ENCODE data around the gene C10orf120. TPM values are rescaled to one million over a fixed set of nuclear protein-coding genes. Genes with fewer than 3 reads are reported as not detected.

C10orf120 gene
- total RNA-seq, 4 donors from 2014 or later = not detected

- Histone ChIP-seq H3K36me3 (no peaks in the 10 kb centered on the region), H3K27me3 (no peaks in the 10 kb centered on the region), H3K4me3 (no peak overlapping the region), H3K4me1 (no peaks in the 10 kb centered on the region), H3K27ac (no peak overlapping the region), H3K9me3 (no peaks in the 10 kb centered on the region)
- DNase-seq = no peak
- TF ChIP-seq CTCF (IDR thresholded peaks at IDR 0.05) = no peak
- TF ChIP-seq POLR2A (IDR thresholded peaks at IDR 0.05) = no peak
- intact Hi-C loops (cut with DNase I; ENCODE audit: low total_unique reads) = no loop called here
These were observed 38.4 kb upstream of the C10orf120 start for GRCh38 chr10:122738031-122738430.

- no peak for TF ChIP-seq CTCF (IDR thresholded peaks at IDR 0.05)
- no peak for TF ChIP-seq POLR2A (IDR thresholded peaks at IDR 0.05)
- Histone ChIP-seq H3K9me3 (no peaks in the 10 kb centered on the region), H3K4me3 (no peak overlapping the region), H3K27me3 (no peaks in the 10 kb centered on the region), H3K4me1 (no peaks in the 10 kb centered on the region), H3K36me3 (no peaks in the 10 kb centered on the region), H3K27ac (no peak overlapping the region)
- no peak for DNase-seq
- intact Hi-C loops (cut with DNase I; ENCODE audit: low total_unique reads) = no loop called here
These were observed 34.5 kb upstream of the C10orf120 start for GRCh38 chr10:122733931-122734665.

- H3K4me3 ChIP-seq = no peak overlapping the region
- no peaks in the 10 kb centered on the region for H3K36me3 ChIP-seq
- DNase-seq = no peak
- intact Hi-C loops (cut with DNase I; ENCODE audit: low total_unique reads) = no loop called here
- H3K4me1 ChIP-seq = no peaks in the 10 kb centered on the region
- no peak overlapping the region for H3K27ac ChIP-seq
- no peak for TF ChIP-seq CTCF (IDR thresholded peaks at IDR 0.05)
- no peak for TF ChIP-seq POLR2A (IDR thresholded peaks at IDR 0.05)
- no peaks in the 10 kb centered on the region for H3K9me3 ChIP-seq
- no peaks in the 10 kb centered on the region for H3K27me3 ChIP-seq
These were observed 33.8 kb upstream of the C10orf120 start for GRCh38 chr10:122733443-122733842.

GRCh38 chr10:122730238-122730637 lies 30.6 kb upstream of the C10orf120 start:
- Histone ChIP-seq H3K4me3 (no peak overlapping the region), H3K36me3 (no peaks in the 10 kb centered on the region), H3K4me1 (no peaks in the 10 kb centered on the region), H3K27ac (no peak overlapping the region), H3K9me3 (no peaks in the 10 kb centered on the region), H3K27me3 (no peaks in the 10 kb centered on the region)
- intact Hi-C loops (cut with DNase I; ENCODE audit: low total_unique reads) = no loop called here
- DNase-seq = no peak
- no peak for TF ChIP-seq POLR2A (IDR thresholded peaks at IDR 0.05)
- no peak for TF ChIP-seq CTCF (IDR thresholded peaks at IDR 0.05)

GRCh38 chr10:122729126-122729525 lies 29.5 kb upstream of the C10orf120 start:
- no peak for DNase-seq
- no peak overlapping the region for H3K4me3 ChIP-seq
- no peaks in the 10 kb centered on the region for H3K9me3 ChIP-seq
- no peak for TF ChIP-seq POLR2A (IDR thresholded peaks at IDR 0.05)
- no peak for TF ChIP-seq CTCF (IDR thresholded peaks at IDR 0.05)
- no peak overlapping the region for H3K27ac ChIP-seq
- intact Hi-C loops (cut with DNase I; ENCODE audit: low total_unique reads) = no loop called here
- no peaks in the 10 kb centered on the region for H3K4me1 ChIP-seq
- H3K36me3 ChIP-seq = no peaks in the 10 kb centered on the region
- H3K27me3 ChIP-seq = no peaks in the 10 kb centered on the region

Data from uterus (tissue), 4 donors.